8988T (cell line): ENCODE measurements around the gene RDH5.

ENCODE experiments used
- DNase-seq: peaks from one replicate; pipeline ENCODE4 v3.0.0; 2011

Gene RDH5

DNA sequence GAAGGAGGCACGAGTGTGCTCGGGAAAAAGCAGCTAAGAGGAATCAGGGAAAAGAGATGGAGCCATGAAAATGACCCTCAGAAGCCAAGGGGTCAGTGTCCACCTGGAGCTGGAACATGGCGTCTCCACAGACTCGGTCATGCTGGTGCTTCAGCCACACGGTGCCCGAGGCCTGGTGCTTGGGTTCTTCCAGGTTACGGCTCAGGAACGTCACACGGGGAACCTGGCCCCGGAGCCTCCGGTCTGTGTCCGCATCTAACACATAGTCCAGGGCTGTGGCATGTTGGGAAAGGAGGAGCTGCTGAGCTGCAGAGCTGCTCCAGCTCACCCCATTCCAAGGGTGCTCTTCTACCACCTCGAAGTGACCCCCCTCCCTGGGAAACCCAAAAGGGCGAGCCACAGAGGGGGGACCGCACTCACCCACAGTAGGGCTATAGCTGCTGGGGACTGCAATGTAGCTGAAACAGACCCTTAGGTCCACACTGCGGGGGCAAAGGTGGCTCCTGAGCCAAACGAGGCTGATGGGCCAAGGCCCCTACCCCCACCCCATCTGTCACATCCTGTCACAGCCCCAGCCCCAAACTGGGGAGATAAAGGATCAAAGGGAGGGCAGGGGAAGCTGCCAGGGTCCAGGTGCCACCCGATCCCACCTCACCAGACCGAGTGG is 23.3 kb upstream of the RDH5 start:
- DNase-seq = peak; percentile 2

DNA sequence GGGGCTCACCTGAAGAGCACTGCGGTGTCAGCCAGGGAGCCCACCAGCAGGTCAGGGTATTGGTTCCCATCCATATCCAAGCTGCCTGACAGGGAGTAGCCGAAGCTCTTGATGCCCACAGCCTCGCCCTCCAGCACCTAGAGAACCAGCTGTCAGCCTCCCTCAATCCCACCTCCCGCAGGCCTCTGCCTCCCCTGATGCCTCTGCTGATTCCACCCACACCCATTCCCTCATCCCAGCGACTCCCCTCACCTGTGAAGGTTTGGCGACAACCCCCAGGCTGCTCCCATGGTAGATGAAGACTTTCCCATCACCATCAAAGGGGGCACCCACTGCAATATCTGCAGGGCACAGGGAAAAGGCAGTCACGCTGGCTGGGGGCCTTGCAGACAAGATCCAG is 22.5 kb upstream of the RDH5 start:
- DNase-seq = peak; percentile 8

DNA sequence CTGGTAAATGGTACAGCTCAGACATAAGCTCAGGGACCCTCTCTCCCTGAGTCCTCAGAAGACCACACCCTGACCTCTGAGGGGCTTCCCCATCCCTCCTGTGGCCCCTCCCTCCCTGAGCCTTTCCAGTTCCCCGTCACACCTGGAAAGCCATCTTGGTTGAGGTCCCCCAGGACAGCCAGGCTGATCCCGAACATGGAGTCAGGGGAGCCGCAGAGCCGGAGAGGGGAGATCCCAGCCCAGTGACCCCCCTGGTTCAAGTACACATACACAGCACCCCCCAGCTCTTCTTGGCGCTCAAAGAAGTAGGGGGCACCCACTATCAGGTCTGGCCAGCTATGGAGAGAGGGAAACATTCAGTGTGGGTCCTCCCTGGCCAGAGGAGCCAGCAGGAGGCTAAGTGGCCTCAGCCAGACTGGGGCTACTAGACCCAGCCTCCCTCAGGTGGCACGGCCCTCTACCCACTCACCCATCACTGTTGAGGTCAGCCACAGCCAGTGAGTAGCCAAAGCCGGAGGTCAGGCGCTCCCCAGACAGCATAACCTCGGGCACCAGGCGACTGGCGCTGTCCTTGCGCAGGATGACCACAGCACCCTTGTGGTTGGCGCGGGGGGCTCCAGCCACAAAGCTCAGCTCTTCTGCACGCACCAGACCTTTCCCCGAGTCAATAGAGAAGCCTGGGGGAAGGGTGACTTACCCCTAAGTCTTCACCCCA is 21.8 kb upstream of the RDH5 start:
- peak; percentile 4 for DNase-seq

DNA sequence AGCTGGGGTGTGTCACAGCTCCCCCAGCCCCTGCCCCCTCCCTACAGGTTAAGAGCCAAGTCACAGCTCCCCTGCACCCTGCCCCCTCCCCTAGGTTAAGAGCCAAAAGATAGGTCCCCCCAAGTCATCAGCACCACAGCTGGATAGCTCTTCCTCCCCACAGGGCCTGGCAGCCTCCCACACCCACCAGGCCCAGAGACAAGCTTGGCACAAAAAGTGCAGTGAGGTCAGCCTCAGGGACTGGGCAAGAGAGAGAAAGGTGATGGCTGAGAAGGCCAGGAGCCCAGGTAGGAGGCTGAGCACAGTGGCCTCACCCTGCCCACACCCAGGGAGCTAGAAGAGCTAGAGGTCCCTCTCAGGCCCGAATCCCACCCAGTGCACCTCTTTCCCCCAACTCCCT is 21.2 kb upstream of the RDH5 start:
- no peak for DNase-seq

DNA sequence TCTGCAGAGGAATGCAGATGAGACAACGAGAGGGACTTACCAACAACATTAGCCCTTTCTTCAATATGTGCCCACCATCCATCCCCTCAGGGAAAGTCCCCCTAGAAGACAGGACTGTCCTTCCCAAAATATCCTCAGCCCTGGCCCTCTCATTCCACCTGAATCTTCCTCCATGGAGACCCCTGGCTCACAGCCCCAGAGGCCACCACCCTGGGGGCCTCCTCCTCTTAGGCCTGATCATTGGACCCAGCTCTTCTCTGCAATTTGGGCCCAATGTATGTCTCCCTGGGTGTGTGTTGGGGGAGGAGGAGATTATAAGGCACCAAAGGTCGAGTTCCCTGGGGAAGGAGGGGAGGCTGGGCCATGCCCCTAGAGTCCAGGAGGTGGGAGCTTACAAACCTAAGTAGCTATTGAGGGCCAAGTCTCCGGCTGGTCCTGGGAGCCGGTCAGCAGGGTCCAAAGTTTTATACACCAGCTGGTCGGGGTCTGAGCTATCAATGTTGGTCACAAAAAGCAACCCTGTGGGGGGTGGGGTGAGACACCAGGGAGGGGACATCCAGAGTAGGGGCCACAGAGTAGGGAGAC is 20.6 kb upstream of the RDH5 start:
- DNase-seq = peak; percentile 4

DNA sequence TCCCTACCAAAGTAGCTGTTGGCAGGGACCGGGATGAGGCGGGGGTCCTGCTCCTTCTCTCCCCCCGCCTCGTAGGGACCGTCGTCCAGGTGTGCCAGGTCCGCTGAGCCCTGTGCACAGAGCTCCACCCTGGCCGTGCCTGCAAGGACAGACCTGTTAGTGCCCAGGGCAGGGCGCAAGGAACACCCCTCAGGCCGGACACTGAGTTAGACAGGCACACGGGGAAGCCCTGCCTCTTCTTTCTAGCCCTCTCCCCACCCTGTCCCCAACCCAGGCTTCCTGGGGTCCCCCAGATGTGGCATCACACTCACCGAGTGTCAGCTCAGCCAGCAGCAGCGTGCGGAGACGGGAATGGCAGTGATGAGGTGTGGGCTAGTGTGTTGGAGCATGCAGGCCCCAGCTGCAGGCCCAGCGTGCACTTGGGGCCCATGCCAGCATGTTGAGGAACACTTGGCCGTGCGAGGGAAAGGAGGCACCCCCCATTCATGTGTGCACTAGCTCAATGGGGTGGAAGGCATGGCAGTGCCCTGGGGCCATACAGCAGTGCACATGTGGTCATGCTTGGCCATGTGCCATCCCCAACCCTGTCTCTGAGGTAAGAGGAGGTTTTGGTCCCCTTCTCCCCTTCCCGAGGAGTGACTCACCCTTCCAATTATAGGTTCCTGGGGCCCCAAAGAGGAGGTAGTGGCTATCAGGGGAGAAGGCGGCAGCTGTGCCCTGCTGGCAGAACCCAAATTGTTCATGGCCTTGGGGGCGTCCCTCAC is 19.8 kb upstream of the RDH5 start:
- DNase-seq = peak; percentile 9

DNA sequence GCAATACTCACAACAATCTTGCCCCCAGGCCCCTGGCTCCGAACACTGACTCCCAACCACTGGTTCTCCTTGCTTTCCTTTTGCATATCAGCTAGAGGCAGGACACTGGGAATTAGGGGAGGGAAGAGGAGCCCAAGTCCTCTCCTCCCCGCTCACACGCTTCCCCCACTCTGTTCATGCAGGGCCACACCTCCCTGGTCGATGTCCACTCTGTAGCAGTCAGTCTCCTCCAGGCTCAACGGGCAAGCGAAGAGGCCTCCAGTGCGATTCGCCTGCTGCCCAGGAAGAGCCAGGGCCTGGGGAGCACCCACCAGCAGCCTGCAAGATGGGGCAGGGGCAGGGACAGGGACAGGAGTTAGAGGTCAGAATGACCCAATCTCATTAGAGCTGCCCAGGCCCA is 17.3 kb upstream of the RDH5 start:
- no peak for DNase-seq

DNA sequence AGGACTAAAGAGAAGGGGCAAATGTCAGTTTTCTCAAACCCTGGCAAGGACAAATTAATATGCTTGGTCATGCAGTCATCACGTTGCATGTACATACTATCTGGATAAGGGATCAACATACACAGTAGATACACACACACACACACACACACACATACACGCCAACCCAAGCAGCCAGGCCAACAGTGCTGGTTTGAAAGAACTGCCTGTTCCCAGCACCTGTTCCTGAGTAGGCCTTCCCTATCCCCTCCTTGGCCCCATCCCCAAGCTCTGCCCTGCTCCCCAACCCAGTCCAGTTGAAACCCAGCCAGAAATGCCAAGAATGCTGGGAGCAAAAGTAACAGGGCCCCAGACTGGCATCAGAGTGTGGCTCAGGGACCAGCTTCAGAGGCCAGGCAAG is 16.9 kb upstream of the RDH5 start:
- DNase-seq = no peak

DNA sequence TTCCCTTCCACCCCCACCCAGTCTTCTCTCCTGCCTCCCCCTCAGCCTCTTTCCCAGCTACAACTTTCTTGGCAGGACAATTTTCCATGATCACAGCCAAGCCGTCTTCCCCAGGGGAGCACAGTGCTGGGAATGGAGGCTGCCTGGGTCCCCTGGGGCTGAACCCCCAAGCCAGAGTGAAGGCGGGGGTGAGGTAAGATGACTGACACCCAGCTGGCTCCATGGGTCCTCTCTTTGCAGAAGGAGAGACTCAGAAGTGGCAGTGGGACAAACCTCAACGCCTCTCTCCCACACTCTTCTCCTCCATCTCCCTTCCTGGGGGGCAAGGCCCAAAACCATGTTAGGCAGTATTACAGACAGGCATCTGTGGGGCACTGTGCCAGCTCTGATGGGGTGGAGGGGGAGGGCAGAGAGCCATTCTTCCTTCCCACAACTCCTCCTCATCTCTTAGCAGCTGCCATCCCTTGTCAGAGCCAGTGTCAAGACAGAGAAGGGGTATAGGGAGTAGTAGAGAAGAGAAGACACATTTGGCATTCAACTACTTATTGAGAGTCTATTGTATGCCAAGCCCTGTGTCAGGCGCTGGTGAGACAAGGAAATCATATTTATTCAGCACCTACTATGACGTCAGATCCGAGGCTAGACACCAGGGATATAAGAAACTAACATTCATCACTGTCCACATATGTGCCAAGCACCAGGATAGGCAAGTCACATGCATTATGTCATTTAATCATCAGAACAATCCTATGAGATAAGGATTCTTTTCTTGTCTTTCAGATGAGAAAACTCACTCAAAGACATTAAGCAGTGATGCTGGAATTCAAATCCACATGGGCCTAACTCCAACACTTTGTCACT is 16.1 kb upstream of the RDH5 start:
- no peak for DNase-seq

DNA sequence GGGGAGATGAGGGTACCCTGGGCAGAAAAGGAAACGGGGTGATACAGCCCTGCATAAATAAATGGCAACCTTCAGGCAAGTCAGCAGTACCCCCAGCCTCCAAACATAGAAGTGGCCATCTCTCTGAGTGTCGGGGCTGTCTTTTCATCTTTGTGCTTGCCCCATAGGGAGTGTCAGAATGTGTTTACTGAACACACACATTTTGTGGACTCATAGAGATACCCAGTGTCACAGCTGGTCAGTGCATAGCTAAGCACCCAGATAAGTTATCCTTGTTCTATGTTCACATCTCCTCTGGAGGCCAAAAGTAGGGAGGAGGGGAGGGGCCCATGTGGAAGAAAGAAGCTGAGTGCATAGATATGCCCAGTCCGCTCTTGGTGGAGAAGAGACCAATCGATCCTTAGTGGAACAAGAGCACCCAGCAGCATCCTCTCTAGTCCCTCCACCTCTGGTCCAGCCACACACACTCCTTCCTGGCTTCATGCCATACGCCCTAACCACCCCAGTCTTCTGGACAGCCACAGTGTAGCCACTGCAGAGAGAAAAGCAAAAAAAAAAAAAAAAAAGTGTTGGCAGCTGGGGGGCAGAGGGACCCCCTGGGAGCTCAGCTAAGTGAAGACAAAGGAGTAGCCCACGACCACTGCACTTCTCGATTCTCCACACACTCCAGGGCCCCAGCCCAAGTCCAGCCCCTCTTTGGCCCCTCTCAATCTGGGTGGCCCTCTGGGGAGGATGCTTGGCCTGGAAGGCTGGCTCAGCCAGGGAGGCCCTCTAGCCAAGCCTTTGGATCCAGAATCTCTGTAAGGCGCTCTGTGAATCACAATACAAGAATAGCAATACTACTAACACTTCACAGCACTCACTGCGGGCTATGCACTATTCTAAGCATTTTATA is 15.1 kb upstream of the RDH5 start:
- no peak for DNase-seq

DNA sequence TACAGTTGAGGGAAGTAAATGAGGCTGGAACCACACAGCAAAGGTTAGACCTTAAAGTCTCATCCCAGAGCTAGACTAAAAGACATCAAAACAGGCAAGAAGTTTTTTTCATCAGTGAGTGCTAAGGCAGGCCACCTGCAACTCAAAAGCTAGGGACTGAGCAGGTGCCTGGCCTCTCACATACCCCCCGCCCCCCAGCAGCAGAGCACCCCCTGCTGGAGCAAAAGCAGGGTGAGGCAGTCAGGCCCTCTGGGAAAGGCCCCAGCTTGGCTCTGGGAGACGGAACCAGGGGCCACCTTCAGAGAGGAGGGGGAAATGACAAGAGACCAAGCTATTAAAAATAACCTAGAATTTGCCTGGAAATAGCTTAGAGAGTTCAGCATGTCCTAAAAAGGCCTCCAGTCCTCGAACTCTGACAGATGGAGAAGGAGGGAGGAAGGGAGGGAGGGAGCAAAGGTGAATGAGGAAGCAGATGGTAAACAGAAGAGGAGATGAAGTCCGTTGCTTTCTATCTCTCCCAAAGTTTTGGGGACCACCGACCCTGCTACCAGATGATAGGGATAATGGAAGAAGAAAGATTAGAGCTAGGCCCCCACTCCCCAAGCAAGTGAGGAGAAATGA is 14.3 kb upstream of the RDH5 start:
- DNase-seq = peak; percentile 70

DNA sequence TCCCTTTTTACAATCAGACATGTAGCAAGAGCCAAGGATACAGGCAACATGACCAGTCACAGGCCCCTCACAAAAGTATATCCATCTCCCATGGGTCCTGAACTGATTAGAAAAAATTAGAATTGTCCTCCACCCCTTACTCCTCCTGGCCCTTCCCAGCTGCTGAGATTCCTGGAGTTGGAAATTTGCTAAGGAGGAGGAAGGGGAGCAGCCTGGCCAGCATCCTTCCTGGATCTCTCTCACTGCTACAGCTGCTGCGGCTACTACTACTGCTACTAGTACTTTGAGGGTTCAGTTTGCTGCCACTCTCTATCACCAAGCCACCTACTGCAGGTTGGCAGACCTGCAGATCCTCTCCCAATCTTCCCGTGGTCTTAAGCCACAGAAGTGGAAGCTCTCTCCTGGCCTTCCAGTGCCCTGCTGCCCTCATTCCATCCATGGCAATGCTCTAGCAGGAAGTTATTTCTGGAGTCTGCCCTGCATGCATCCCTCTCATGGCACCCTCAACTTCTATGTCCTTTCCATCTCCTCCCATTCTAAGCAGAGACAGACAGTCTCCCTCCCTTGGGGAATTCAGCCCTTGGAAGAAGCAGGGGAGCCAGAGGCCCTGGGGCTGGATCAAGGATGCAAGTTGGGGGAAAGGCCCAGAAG is 13.5 kb upstream of the RDH5 start:
- no peak for DNase-seq

DNA sequence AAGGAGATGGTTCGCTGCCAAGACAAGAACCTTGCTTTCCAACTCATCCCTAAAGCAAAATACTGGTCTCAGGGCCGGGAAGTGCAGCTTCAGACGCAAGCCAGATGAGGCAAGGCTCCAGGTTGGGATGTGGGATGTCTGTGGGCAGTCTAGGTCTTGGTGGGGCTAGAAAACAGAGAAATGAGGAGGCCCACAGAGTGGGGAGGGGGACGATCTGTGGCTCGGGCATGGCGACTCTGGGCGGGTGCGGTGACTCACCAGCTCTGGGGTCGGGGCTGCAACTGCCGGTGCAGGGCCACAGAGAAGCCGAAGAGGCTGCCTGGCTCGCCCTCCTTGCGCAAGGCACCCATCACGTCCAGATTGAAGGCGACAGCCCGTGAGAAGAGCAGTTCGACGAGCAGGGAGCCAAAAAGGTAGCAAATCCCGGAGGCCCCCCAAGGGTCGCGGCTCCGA is 12.9 kb upstream of the RDH5 start:
- no peak for DNase-seq

DNA sequence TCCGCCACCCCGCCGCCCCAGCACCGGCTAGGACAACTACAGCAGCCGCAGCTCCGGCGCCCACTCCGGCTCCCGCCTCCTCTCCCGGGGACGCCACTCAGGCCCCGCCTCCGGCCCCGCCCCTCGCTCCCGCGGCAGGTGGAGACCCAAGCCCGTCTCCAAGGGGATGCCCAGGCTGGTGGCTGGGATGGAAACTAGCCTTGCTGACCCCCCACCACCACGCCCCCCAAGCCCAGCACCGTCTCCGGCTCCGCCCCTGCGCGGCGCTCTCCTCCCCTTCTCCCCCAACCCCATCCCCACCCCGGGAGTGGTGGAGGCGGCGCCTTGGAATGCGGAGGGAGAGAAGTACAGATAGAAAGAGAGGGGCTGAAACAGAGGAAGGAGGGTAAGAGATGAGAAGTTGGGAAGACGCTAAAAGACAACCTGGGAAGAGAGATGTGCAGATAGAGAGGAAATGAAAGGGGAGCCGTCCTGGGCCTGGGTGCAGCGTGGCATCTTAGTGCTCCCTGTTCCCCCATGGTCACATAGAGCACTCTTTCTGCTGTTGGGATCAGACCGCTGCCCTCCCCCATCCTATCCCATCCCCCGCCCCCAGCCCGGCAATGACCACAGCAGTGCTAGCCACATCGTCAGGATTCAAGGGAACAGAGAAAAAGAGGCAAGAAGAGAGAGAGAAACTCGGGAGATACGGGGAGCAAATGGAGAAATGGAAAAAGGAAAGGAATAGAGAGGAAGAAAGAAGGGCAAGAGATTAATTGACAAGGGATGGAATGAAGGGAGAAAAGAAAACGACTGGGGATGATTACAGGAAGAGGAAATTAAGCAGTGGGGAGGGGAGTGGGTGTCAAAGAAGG is 12.1 kb upstream of the RDH5 start, which contains the start of gene ITGA7:
Gene ITGA7 (minus strand): TSS at position 64 of the 854 bp plus-strand sequence. CDS start 222 bp downstream, outside the sequence.
- DNase-seq = peak; percentile 79

DNA sequence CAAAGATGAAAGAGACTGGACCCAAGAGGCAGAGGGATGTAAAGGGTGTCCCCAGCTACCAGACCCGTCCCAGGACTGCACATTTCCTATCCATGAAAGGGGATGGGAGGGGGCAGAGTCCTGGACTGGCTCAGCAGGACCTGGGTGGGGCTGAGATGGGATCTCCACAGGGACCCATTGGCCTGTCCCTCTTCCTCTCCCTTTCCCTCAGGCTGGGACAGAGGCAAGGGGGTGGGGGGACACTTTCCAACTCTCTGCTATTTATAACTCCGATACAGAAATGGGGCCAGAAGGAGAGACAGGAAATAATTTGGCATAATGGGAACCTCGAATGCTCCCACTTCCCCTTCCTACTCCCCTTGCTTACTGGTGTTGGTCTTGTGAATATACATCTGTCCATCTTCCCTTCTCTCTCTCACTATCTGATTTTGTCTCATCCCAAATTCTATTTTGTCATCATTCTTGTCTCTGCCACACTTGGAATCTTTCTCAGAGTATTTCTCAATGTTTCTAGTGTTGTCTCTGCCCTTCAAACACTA is 11.4 kb upstream of the RDH5 start:
- no peak for DNase-seq

DNA sequence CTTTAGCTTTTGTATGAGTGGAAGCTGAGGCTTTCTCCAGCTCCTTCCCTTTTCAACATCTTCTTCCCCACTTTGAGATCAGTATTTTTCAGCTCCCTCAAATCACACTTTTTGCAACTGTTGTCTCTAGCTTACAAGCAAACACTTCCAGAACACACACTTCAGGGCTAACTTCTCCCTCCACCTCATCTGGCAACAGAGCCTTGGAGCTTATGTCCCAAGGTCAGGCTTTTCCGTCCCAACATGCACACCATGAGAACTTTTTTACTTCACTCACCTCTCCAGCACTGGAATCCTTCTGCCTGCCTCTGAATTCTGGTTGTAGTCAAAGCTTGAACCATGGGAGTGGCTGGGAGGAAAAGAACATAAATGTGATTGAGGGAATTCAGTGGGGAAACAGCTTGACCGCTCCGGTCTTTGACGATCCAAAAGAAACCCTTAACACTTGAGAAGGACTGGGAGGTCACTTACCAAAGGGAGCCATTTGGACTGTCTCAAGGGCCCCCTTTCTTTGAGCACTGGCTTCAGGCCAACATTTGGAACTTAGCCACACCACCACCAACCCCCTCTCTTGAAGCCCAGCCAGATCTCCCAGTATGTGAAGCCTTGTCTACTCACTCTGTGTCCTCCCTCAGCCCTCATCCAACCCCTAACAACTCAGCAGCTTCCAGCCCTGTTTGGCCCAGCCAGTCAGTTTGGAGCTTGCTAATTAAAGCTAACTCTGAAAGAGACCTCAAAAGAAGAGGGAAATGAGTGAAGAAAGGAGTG is 8.2 kb upstream of the RDH5 start:
- DNase-seq = no peak

DNA sequence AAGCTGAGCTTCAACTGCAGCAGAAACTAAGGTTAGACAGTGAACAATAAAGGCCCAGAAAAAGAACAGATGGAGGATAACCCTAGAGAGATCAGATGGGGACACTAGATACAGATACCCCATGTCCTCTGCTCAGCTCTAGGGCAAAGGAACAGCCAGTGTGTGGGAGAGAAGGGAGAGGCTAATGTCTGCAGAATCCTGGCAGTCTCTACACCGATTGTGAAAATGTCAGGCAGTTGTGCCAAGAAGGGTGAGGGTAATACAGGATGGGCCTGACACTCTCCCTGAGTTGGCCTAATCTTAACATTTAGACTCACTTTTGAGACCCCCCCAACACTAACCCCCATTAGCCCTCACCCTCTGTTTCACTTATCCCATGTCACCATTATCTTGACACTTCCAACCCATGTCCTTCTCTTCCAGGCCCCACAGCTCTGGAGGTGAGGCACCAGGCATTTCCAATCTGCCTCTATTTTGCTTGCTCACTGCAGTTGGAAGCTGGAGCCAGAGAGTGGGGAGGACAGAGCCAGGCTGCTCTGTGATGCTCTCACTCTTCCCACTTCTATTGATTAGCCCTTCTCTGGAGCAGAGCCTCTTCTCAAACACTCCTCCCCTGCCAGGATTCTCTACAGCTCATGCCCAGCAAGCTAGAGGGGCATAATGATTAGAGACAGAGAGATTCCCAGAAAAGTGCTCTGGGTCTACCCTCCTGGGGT is 7.3 kb upstream of the RDH5 start:
- DNase-seq = no peak

DNA sequence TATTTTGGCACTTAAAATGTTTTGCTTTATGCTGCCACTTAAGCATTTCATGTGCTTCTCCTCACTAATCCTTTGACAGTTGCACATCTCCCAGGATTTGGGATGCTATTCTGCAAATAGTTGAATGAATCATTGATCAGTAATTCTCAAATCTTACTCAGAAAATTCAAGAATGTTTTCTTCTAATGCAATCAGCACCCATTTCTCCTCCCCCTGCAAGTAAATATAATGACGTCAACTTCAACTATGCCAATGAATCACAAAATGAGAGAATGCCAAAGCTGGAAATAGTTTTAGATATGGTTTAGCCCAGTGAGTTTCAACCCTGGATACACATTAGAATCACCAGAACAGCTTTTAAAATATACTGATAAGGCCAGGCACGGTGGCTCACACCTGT is 6.5 kb upstream of the RDH5 start:
- DNase-seq = no peak
